Raji (cell line): ENCODE data around the gene SV2B.

Experiments
- POLR2A ChIP-seq: IDR thresholded peaks from 2 replicates; pipeline ENCODE4 v1.6.1; 2011; ENCODE audit warnings: low read depth, low read length, control low read depth; ENCODE audit not compliant: insufficient read depth

The SV2B gene

GRCh38 chr15:91146728-91147127 lies 46.7 kb downstream of the SV2B start:
- TF ChIP-seq POLR2A: no peak

- no peak for TF ChIP-seq POLR2A
Observed at GRCh38 chr15:91148243-91148642, 48.2 kb downstream of the SV2B start.

GRCh38 chr15:91150502-91151160 lies 50.6 kb downstream of the SV2B start:
- no peak for TF ChIP-seq POLR2A

GRCh38 chr15:91151781-91152563 lies 51.9 kb downstream of the SV2B start:
- no peak for TF ChIP-seq POLR2A

GRCh38 chr15:91152896-91153581 lies 53.0 kb downstream of the SV2B start:
- TF ChIP-seq POLR2A: no peak

GRCh38 chr15:91153954-91154353 lies 53.9 kb downstream of the SV2B start:
- TF ChIP-seq POLR2A: no peak

GRCh38 chr15:91156175-91156726 lies 56.2 kb downstream of the SV2B start:
- TF ChIP-seq POLR2A: no peak

GRCh38 chr15:91158415-91159394 lies 58.6 kb downstream of the SV2B start:
- no peak for TF ChIP-seq POLR2A

- TF ChIP-seq POLR2A: no peak
Observed at GRCh38 chr15:91165850-91166249, 65.8 kb downstream of the SV2B start.

- TF ChIP-seq POLR2A: no peak
Observed at GRCh38 chr15:91168457-91168856, 68.4 kb downstream of the SV2B start.

- no peak for TF ChIP-seq POLR2A
Observed at GRCh38 chr15:91171334-91171733, 71.3 kb downstream of the SV2B start.

GRCh38 chr15:91182101-91182500 lies 82.0 kb downstream of the SV2B start:
- TF ChIP-seq POLR2A: no peak

GRCh38 chr15:91183596-91183995 lies 83.5 kb downstream of the SV2B start:
- TF ChIP-seq POLR2A: no peak

GRCh38 chr15:91184441-91184840 lies 84.4 kb downstream of the SV2B start:
- no peak for TF ChIP-seq POLR2A
